ENCODE measurements around the gene ARHGAP23.
"Not testable (repeated sequence)": the region's sequence is repeated elsewhere in the genome, so short reads cannot be mapped to it uniquely, and the experiment has no call there.

DNA sequence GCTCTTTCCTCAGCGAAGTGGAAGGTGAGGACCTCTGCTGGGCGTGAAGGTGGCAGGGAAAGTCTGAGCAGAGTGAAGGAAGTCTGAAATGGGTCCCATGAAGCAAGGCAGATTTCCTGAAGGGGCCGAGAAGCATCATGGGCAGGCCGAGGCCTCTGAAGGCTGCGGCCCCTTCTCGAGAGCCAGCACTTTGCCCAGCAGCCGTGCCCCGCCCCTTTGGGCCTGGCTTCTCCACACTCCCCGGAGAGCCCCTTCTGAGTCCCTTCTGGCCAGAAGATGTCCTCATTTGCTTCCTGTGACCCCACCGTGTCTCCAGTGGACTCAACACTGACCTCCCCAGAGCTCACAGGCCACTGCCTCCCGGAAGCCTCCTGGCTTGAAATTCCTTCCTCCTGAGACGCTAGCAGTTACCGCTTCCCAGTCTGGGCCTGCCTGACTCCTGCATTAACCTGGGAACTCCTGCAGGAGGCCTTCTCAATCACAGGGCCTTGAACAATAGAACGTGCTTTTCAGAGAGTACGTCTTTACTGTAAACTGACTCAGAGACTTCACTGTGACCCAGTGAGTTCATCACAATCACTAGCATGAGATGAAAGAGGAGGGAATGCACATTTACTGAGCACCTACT lies 75.1 kb downstream of the ARHGAP23 start:
- TF ChIP-seq, protein P1, sequence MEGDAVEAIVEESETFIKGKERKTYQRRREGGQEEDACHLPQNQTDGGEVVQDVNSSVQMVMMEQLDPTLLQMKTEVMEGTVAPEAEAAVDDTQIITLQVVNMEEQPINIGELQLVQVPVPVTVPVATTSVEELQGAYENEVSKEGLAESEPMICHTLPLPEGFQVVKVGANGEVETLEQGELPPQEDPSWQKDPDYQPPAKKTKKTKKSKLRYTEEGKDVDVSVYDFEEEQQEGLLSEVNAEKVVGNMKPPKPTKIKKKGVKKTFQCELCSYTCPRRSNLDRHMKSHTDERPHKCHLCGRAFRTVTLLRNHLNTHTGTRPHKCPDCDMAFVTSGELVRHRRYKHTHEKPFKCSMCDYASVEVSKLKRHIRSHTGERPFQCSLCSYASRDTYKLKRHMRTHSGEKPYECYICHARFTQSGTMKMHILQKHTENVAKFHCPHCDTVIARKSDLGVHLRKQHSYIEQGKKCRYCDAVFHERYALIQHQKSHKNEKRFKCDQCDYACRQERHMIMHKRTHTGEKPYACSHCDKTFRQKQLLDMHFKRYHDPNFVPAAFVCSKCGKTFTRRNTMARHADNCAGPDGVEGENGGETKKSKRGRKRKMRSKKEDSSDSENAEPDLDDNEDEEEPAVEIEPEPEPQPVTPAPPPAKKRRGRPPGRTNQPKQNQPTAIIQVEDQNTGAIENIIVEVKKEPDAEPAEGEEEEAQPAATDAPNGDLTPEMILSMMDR (conservative IDR thresholded peaks at IDR 0.05; ENCODE audit: low read length): not testable (repeated sequence)
- TF ChIP-seq EZH2phosphoT487 (IDR thresholded peaks at IDR 0.05; ENCODE audit: borderline replicate concordance): not testable (repeated sequence)
